Measurements from ENCODE around the gene PLA2G4B.

- TF ChIP-seq, protein P1, sequence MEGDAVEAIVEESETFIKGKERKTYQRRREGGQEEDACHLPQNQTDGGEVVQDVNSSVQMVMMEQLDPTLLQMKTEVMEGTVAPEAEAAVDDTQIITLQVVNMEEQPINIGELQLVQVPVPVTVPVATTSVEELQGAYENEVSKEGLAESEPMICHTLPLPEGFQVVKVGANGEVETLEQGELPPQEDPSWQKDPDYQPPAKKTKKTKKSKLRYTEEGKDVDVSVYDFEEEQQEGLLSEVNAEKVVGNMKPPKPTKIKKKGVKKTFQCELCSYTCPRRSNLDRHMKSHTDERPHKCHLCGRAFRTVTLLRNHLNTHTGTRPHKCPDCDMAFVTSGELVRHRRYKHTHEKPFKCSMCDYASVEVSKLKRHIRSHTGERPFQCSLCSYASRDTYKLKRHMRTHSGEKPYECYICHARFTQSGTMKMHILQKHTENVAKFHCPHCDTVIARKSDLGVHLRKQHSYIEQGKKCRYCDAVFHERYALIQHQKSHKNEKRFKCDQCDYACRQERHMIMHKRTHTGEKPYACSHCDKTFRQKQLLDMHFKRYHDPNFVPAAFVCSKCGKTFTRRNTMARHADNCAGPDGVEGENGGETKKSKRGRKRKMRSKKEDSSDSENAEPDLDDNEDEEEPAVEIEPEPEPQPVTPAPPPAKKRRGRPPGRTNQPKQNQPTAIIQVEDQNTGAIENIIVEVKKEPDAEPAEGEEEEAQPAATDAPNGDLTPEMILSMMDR (IDR thresholded peaks at IDR 0.05) = no peak
- no peak for TF ChIP-seq POLR2A (IDR thresholded peaks at IDR 0.05)
- TF ChIP-seq EP300 (IDR thresholded peaks at IDR 0.05) = no peak
These were observed 38.0 kb downstream of the PLA2G4B start for GRCh38 chr15:41876689-41877088.

Data from tibial nerve (tissue), 4 donors.